ENCODE measurements around the gene CLEC6A. TPM values are rescaled to one million over a fixed set of nuclear protein-coding genes. Genes with fewer than 3 reads are reported as not detected.

Gene CLEC6A
- total RNA-seq, 1 donor from 2014 or later, result not detected

DNA sequence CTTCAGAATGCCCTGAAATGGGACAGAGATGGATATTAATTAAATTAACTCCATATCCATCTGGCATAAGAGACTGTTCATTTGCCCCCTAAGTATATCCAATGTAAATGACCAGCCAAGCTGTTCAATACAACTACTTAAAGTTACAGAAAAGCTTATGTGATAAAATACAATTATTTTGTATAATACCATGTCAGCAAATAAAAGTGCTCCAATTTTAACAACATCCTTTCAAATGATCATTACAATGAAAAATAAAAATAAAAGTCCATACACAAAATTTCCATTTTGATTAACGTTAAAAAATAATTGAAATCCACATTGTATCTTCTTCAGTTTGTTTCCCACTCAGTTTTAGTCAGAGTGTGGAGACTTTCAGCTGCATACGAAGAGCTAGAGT, 5.7 kb downstream of the CLEC6A start:
- Mint-ChIP-seq H3K4me3 (ENCODE audit: unreplicated experiment) (no peak overlapping the region), H3K9me3 (ENCODE audit: low read depth) (no peaks in the 10 kb centered on the region), H3K36me3 (ENCODE audit: low read depth) (no peaks in the 10 kb centered on the region), H3K27ac (ENCODE audit: unreplicated experiment) (no peak overlapping the region), H3K4me1 (ENCODE audit: low read depth) (no peaks in the 10 kb centered on the region), H3K27me3 (ENCODE audit: low read depth) (peaks cover 12% of the 10 kb centered on the region)
- TF ChIP-seq, protein P1, sequence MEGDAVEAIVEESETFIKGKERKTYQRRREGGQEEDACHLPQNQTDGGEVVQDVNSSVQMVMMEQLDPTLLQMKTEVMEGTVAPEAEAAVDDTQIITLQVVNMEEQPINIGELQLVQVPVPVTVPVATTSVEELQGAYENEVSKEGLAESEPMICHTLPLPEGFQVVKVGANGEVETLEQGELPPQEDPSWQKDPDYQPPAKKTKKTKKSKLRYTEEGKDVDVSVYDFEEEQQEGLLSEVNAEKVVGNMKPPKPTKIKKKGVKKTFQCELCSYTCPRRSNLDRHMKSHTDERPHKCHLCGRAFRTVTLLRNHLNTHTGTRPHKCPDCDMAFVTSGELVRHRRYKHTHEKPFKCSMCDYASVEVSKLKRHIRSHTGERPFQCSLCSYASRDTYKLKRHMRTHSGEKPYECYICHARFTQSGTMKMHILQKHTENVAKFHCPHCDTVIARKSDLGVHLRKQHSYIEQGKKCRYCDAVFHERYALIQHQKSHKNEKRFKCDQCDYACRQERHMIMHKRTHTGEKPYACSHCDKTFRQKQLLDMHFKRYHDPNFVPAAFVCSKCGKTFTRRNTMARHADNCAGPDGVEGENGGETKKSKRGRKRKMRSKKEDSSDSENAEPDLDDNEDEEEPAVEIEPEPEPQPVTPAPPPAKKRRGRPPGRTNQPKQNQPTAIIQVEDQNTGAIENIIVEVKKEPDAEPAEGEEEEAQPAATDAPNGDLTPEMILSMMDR (IDR thresholded peaks at IDR 0.05), result no peak
- DNase-seq (ENCODE audit: low spot score), result no peak

DNA sequence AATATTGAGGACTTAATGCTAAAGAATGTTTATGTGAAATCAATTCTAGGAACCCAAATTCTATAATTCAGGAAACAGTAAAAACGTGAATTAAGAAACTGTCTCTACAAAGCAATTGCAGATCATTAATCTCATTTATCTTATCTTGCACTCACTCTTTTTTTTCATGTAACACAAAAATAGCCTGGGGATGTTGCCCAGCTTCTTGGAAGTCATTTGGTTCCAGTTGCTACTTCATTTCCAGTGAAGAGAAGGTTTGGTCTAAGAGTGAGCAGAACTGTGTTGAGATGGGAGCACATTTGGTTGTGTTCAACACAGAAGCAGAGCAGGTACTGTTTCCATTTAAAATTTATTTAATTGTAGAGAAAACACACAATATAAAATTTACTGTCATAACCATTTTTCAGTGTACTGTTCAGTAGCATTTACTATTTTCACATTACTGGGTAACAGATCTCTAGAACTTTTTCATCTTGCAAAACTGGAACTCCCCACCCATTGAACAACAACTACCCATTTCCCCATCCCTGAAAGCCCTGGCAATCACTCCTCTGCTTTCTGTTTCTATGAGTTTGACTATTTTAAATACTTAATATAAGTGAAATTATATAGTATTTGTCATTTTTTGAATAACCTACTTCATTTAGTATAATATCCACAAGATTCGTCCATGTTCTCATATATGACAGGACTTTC, 9.7 kb downstream of the CLEC6A start:
- Mint-ChIP-seq H3K4me1 (ENCODE audit: low read depth) (no peaks in the 10 kb centered on the region), H3K27ac (ENCODE audit: unreplicated experiment) (no peak overlapping the region), H3K36me3 (ENCODE audit: low read depth) (no peaks in the 10 kb centered on the region), H3K9me3 (ENCODE audit: low read depth) (peaks cover 23% of the 10 kb centered on the region), H3K27me3 (ENCODE audit: low read depth) (peaks cover 4% of the 10 kb centered on the region), H3K4me3 (ENCODE audit: unreplicated experiment) (no peak overlapping the region)
- DNase-seq (ENCODE audit: low spot score), result no peak
- TF ChIP-seq, protein P1 (IDR thresholded peaks at IDR 0.05), result no peak

GRCh38 chr12:8466241-8466640, 10.5 kb downstream of the CLEC6A start:
- DNase-seq (ENCODE audit: low spot score), result no peak
- H3K27ac Mint-ChIP-seq (ENCODE audit: unreplicated experiment), result no peak overlapping the region
- H3K36me3 Mint-ChIP-seq (ENCODE audit: low read depth), result no peaks in the 10 kb centered on the region
- peaks cover 23% of the 10 kb centered on the region for H3K9me3 Mint-ChIP-seq (ENCODE audit: low read depth)
- H3K4me1 Mint-ChIP-seq (ENCODE audit: low read depth), result no peaks in the 10 kb centered on the region
- H3K4me3 Mint-ChIP-seq (ENCODE audit: unreplicated experiment), result no peak overlapping the region
- TF ChIP-seq, protein P1 (IDR thresholded peaks at IDR 0.05), result no peak
- H3K27me3 Mint-ChIP-seq (ENCODE audit: low read depth), result peaks cover 4% of the 10 kb centered on the region

DNA sequence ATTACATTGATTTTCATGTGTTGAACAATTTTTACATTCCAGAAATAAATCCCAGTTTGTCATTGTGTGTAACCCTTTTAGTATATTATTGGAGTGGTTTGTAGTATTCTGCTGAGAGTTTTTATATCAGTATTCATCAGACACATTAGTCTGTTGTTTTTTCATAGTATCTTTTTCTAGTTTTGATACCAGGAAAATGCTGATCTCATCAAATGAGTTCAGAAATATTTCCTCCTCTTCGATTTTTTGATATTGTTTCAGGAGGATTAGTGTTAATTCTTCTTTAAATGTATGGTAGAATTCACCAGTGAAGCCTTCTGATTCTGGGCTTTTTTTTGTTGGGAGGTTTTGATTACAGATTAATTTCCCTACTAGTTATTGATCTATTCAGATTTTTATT, 15.3 kb downstream of the CLEC6A start:
- H3K27ac Mint-ChIP-seq (ENCODE audit: unreplicated experiment), result no peak overlapping the region
- no peaks in the 10 kb centered on the region for H3K36me3 Mint-ChIP-seq (ENCODE audit: low read depth)
- H3K9me3 Mint-ChIP-seq (ENCODE audit: low read depth), result peaks cover 23% of the 10 kb centered on the region
- H3K27me3 Mint-ChIP-seq (ENCODE audit: low read depth), result no peaks in the 10 kb centered on the region
- no peak overlapping the region for H3K4me3 Mint-ChIP-seq (ENCODE audit: unreplicated experiment)
- DNase-seq (ENCODE audit: low spot score), result no peak
- TF ChIP-seq, protein P1 (IDR thresholded peaks at IDR 0.05), result no peak
- peaks cover 6% of the 10 kb centered on the region for H3K4me1 Mint-ChIP-seq (ENCODE audit: low read depth)

GRCh38 chr12:8475508-8476203, 19.9 kb downstream of the CLEC6A start:
- peaks cover 6% of the 10 kb centered on the region for H3K4me1 Mint-ChIP-seq (ENCODE audit: low read depth)
- DNase-seq (ENCODE audit: low spot score), result no peak
- H3K9me3 Mint-ChIP-seq (ENCODE audit: low read depth), result peaks cover under 1% of the 10 kb centered on the region
- TF ChIP-seq, protein P1 (IDR thresholded peaks at IDR 0.05), result no peak
- no peak overlapping the region for H3K27ac Mint-ChIP-seq (ENCODE audit: unreplicated experiment)
- no peak overlapping the region for H3K4me3 Mint-ChIP-seq (ENCODE audit: unreplicated experiment)
- H3K27me3 Mint-ChIP-seq (ENCODE audit: low read depth), result peaks cover 3% of the 10 kb centered on the region
- H3K36me3 Mint-ChIP-seq (ENCODE audit: low read depth), result no peaks in the 10 kb centered on the region
